ENCODE data around the gene LDLRAD4.

- TF ChIP-seq CTCF (conservative IDR thresholded peaks at IDR 0.05; ENCODE audit: low read depth, low read length) (peak; percentile 57), EZH2 (IDR thresholded peaks at IDR 0.05; ENCODE audit: low read length, unreplicated experiment) (no peak), EZH2phosphoT487 (IDR thresholded peaks at IDR 0.05; ENCODE audit: borderline replicate concordance, low read length) (no peak)
Measured at GRCh38 chr18:13530879-13531387, 312.4 kb downstream of the LDLRAD4 start.
